Measurements from ENCODE around the gene EIF2B5. TPM values are rescaled to one million over a fixed set of nuclear protein-coding genes. Genes with fewer than 3 reads are reported as not detected.
A peak's percentile ranks its signal among the peaks of the same experiment; 100 is the strongest.

EIF2B5 gene
- total and polyA plus RNA-seq, 9 of the 15 experiments (the other 6 are each of a cell fraction or from before 2014, with no cell fraction given): 19.1 to 92.4 (median 74.0) TPM

- TF ChIP-seq ZNF174 (CRISPR knock-in tag; IDR thresholded peaks at IDR 0.05): no peak
- peak; percentile 78; the same call in 1 of the 2 replicates for TF ChIP-seq ZNF609 (CRISPR knock-in tag; IDR thresholded peaks at IDR 0.05; ENCODE audit: borderline replicate concordance)
- no peak for TF ChIP-seq ZNF24 (IDR thresholded peaks at IDR 0.05)
- no peak for TF ChIP-seq NFXL1 (CRISPR knock-in tag; IDR thresholded peaks at IDR 0.05)
- peak; percentile 78 for TF ChIP-seq ZBTB40 (IDR thresholded peaks at IDR 0.05)
- TF ChIP-seq ZBTB40 (CRISPR knock-in tag; IDR thresholded peaks at IDR 0.05): no peak
- no peak for TF ChIP-seq ZBTB49 (CRISPR knock-in tag; IDR thresholded peaks at IDR 0.05; ENCODE audit: borderline replicate concordance)
- no peak for TF ChIP-seq E2F3 (CRISPR knock-in tag; IDR thresholded peaks at IDR 0.05)
- peak; percentile 82 for TF ChIP-seq RB1 (IDR thresholded peaks at IDR 0.05; ENCODE audit: low read depth)
- peak; percentile 82 for TF ChIP-seq SIN3B (IDR thresholded peaks at IDR 0.05; ENCODE audit: low read depth)
- peak; percentile 76 for TF ChIP-seq MAX (CRISPR knock-in tag; IDR thresholded peaks at IDR 0.05)
These were observed at the start of gene EIF2B5 (continued) for GRCh38 chr3:184135149-184135910.
